ENCODE measurements around the gene ECI1. TPM values are rescaled to one million over a fixed set of nuclear protein-coding genes. Genes with fewer than 3 reads are reported as not detected.

Gene ECI1
- total and polyA plus RNA-seq, 2 of the 13 experiments (the other 11 are each of a cell fraction or from before 2014, with no cell fraction given): 82.0 to 102 TPM

- TF ChIP-seq ZNF292 (CRISPR knock-in tag; IDR thresholded peaks at IDR 0.05; ENCODE audit: borderline replicate concordance, low read depth) (no peak), ETV5 (CRISPR knock-in tag; IDR thresholded peaks at IDR 0.05; ENCODE audit: borderline replicate concordance) (no peak), ZNF577 (CRISPR knock-in tag; IDR thresholded peaks at IDR 0.05; ENCODE audit: borderline replicate concordance, low read depth) (no peak), MLX (CRISPR knock-in tag; IDR thresholded peaks at IDR 0.05) (no peak), ZSCAN22 (CRISPR knock-in tag; IDR thresholded peaks at IDR 0.05) (peak; percentile 74; the same call in 1 of the 2 replicates), ZNF10 (CRISPR knock-in tag; IDR thresholded peaks at IDR 0.05; ENCODE audit: borderline replicate concordance, low read depth) (no peak), BCL6 (CRISPR knock-in tag; IDR thresholded peaks at IDR 0.05) (no peak), FOXP4 (CRISPR knock-in tag; IDR thresholded peaks at IDR 0.05) (no peak), ZBTB37 (CRISPR knock-in tag; IDR thresholded peaks at IDR 0.05) (no peak), KLF6 (CRISPR knock-in tag; IDR thresholded peaks at IDR 0.05) (no peak), CBFB (CRISPR knock-in tag; IDR thresholded peaks at IDR 0.05) (no peak), ZNF841 (CRISPR knock-in tag; IDR thresholded peaks at IDR 0.05; ENCODE audit: borderline replicate concordance) (no peak), ZNF333 (CRISPR knock-in tag; IDR thresholded peaks at IDR 0.05; ENCODE audit: borderline replicate concordance) (no peak), SIX4 (CRISPR knock-in tag; IDR thresholded peaks at IDR 0.05) (no peak), ZNF362 (CRISPR knock-in tag; IDR thresholded peaks at IDR 0.05; ENCODE audit: borderline replicate concordance) (no peak), E2F2 (CRISPR knock-in tag; IDR thresholded peaks at IDR 0.05; ENCODE audit: borderline replicate concordance) (no peak), THAP9 (CRISPR knock-in tag; IDR thresholded peaks at IDR 0.05; ENCODE audit: borderline replicate concordance) (no peak), PLRG1 (conservative IDR thresholded peaks at IDR 0.05) (no peak)
Observed at GRCh38 chr16:2205967-2206313, 45.4 kb downstream of the ECI1 start (continued).

Data from HepG2 (cell line).